Endothelial cell of umbilical vein (primary cell): ENCODE measurements around the gene NBEAL1. TPM values are rescaled to one million over a fixed set of nuclear protein-coding genes. Genes with fewer than 3 reads are reported as not detected.

Experiments used
- BruUV-seq: library from RNA; stranded (reverse); fragments of 400-500 nt; replicated peaks from 2 replicates; lab custom pipeline; 2021; lab: Mats Ljungman, UMichigan
- CTCF ChIA-PET: fragments of 300-600, 350-600 bp; sonication (Branson Sonifier 250); formaldehyde crosslinking; loops from one replicate; lab custom pipeline; 2021; ENCODE audit warnings: antibody characterized with exemption, inconsistent platforms; lab: Charles Lee
- POLR2A ChIA-PET: fragments of 300-600, 350-600 bp; sonication (Branson Sonifier 250); formaldehyde crosslinking; loops from one replicate; lab custom pipeline; 2021; ENCODE audit warnings: antibody characterized with exemption, inconsistent platforms; lab: Charles Lee
- DNase-seq: peaks from one replicate; pipeline ENCODE4 v3.0.0-alpha.2; 2011; ENCODE audit warnings: low read depth, low spot score
- FAIRE-seq: peaks from 2 replicates; lab custom pipeline; 2011; peaks lifted over from hg19 to GRCh38; lab: Jason Lieb, UNC
- H2AFZ ChIP-seq: 2 replicates; pipeline ENCODE4 v1.6.0; 2012; ENCODE audit warnings: low read depth, low read length, control low read depth, inconsistent platforms
- H3K27ac ChIP-seq: 2 replicates; pipeline ENCODE4 v1.5.1; 2011; ENCODE audit warnings: low read depth, mild to moderate bottlenecking, control low read depth, low read length, moderate library complexity; ENCODE audit not compliant: insufficient read depth
- H3K27me3 ChIP-seq, 2 experiments: 2 replicates each; pipeline versions ENCODE4 v1.6.0 to v1.6.1; 2011; ENCODE audit warnings: low read length in 2 of 2, mixed read lengths in 1 of 2; ENCODE audit not compliant: control insufficient read depth in 2 of 2, insufficient read depth in 2 of 2
- H3K36me3 ChIP-seq, 2 experiments: 2 replicates in 1 of 2; 3 replicates in 1 of 2; pipeline ENCODE4 v1.5.1; 2011; ENCODE audit warnings: low read length in 2 of 2, mild to moderate bottlenecking in 1 of 2, moderate library complexity in 1 of 2; ENCODE audit not compliant: control insufficient read depth in 2 of 2, insufficient read depth in 2 of 2; ENCODE audit errors: extremely low read depth in 1 of 2
- H3K4me1 ChIP-seq: 3 replicates; pipeline ENCODE4 v1.5.1; 2011; ENCODE audit warnings: mild to moderate bottlenecking, low read length; ENCODE audit not compliant: control insufficient read depth, insufficient read depth; ENCODE audit errors: extremely low read depth
- H3K4me2 ChIP-seq: 2 replicates; pipeline ENCODE4 v1.6.1; 2011; ENCODE audit warnings: low read length, control low read depth, mixed read lengths; ENCODE audit not compliant: insufficient read depth
- H3K4me3 ChIP-seq, 3 experiments: fragments of 200-600 bp in 1 of 3; sonication (generic), shearing (Covaris generic) in 1 of 3; replicated peaks in 1 of 3; 2 replicates each; pipeline ENCODE4 v1.5.1; 2011 to 2016; ENCODE audit warnings: control low read depth in 3 of 3, low read length in 3 of 3, mild to moderate bottlenecking in 2 of 3, inconsistent platforms in 1 of 3, low read depth in 1 of 3, moderate library complexity in 1 of 3; ENCODE audit not compliant: insufficient read depth in 1 of 3
- H3K79me2 ChIP-seq: 2 replicates; pipeline ENCODE4 v1.6.0; 2012; ENCODE audit warnings: low read length, inconsistent platforms; ENCODE audit not compliant: control insufficient read depth, insufficient read depth
- H3K9ac ChIP-seq: replicated peaks from 2 replicates; pipeline ENCODE3; 2011; ENCODE audit warnings: low read length, control low read depth; ENCODE audit not compliant: insufficient read depth; ENCODE audit errors: extremely low read depth
- H3K9me1 ChIP-seq: replicated peaks from 3 replicates; pipeline ENCODE4 v1.6.0; 2011; ENCODE audit warnings: mild to moderate bottlenecking, low read length; ENCODE audit not compliant: control insufficient read depth, insufficient read depth; ENCODE audit errors: extremely low read depth
- H3K9me3 ChIP-seq: replicated peaks from 2 replicates; pipeline ENCODE4 v1.5.1; 2012; ENCODE audit warnings: low read length, inconsistent platforms; ENCODE audit not compliant: control insufficient read depth, insufficient read depth
- H4K20me1 ChIP-seq: replicated peaks from 2 replicates; pipeline ENCODE3; 2011; ENCODE audit warnings: mild to moderate bottlenecking, low read length; ENCODE audit not compliant: control insufficient read depth, insufficient read depth; ENCODE audit errors: extremely low read depth
- CTCF ChIP-seq, 2 donors: IDR thresholded peaks; 1 replicate in 1 of 2; 2 replicates in 1 of 2; pipeline ENCODE4 v1.5.1; 2011; ENCODE audit warnings: low read length in 2 of 2, mild to moderate bottlenecking in 2 of 2, moderate library complexity in 2 of 2, control low read depth in 1 of 2, inconsistent platforms in 1 of 2, low read depth in 1 of 2; ENCODE audit not compliant: insufficient read depth in 1 of 2; ENCODE audit errors: extremely low read depth in 1 of 2
- EZH2 ChIP-seq: IDR thresholded peaks from 2 replicates; pipeline ENCODE4 v1.6.1; 2012; ENCODE audit warnings: borderline replicate concordance, low read depth, mild to moderate bottlenecking, moderate library complexity, low read length, inconsistent platforms; ENCODE audit not compliant: severe bottlenecking
- FOS ChIP-seq: IDR thresholded peaks from 2 replicates; pipeline ENCODE4 v1.6.1; 2011; ENCODE audit warnings: mild to moderate bottlenecking, low read length, moderate library complexity, borderline replicate concordance; ENCODE audit not compliant: insufficient read depth
- GATA2 ChIP-seq: IDR thresholded peaks from 2 replicates; pipeline ENCODE4 v1.7.0; 2011; ENCODE audit warnings: low read depth, mild to moderate bottlenecking, moderate library complexity, mixed read lengths, low read length; ENCODE audit not compliant: insufficient read length, insufficient read depth
- JUN ChIP-seq: IDR thresholded peaks from 2 replicates; pipeline ENCODE4 v1.6.1; 2011; ENCODE audit warnings: borderline replicate concordance, low read depth; ENCODE audit not compliant: insufficient read length, insufficient read depth
- MAX ChIP-seq: IDR thresholded peaks from 2 replicates; pipeline ENCODE4 v1.6.1; 2011; ENCODE audit not compliant: insufficient read depth, insufficient read length
- MYC ChIP-seq: IDR thresholded peaks from one replicate; pipeline ENCODE4 v1.6.1; 2011; ENCODE audit warnings: mild to moderate bottlenecking, low read depth, low read length
- POLR2A ChIP-seq: IDR thresholded peaks from 2 replicates; pipeline ENCODE4 v1.6.1; 2012; ENCODE audit warnings: low read depth, mild to moderate bottlenecking, control low read depth, low read length
- POLR2AphosphoS5 ChIP-seq: IDR thresholded peaks from 2 replicates; pipeline ENCODE4 v1.6.1; 2012; ENCODE audit warnings: low read depth, mild to moderate bottlenecking, control low read depth, low read length, moderate library complexity; ENCODE audit not compliant: insufficient read depth
- dilution Hi-C: fragments of 300-500 bp; cut with MboI; formaldehyde crosslinking; loops from one replicate; pipeline ENCODE4 v1.15.0; 2019; ENCODE audit warnings: low sequenced_read_pairs; ENCODE audit not compliant: extremely low pct_ligation_motif_present
- intact Hi-C: fragments of 100-400 bp; cut with micrococcal nuclease; formaldehyde crosslinking; loops from one replicate; pipeline ENCODE4 v1.10.0; 2022
- polyA plus RNA-seq, 4 experiments: library from polyadenylated mRNA; depleted of rRNA in 3 of 4; stranded (reverse) in 3 of 4; unstranded in 1 of 4; fragments of >200 nt; gene quantifications; 2 replicates each; pipeline versions ENCODE4 v1.2.1 to v1.2.3, GENCODE V29; 2011 to 2012; ENCODE audit warnings: missing spikeins in 1 of 4
- total RNA-seq: library from RNA; stranded (reverse); gene quantifications from 2 replicates; pipeline ENCODE4 v1.2.3, GENCODE V29; 2021

NBEAL1 gene
- total and polyA plus RNA-seq, 2 donors (not counting 3 experiments of a cell fraction or from before 2014, with no cell fraction given), result 2.1 to 23.3 TPM

- ChIA-PET POLR2A (no interaction called here), CTCF (interaction anchor here (1.4 kb wide), 2 partner anchors 28 to 30 kb away, joined by 4 to 5 read pairs; no protein-coding TSS in a partner anchor)
- Histone ChIP-seq H3K4me2 (no peak overlapping the region), H3K36me3 (no peaks in the 10 kb centered on the region), H3K9ac (no peak overlapping the region), H3K79me2 (peaks cover 8% of the 10 kb centered on the region), H3K9me3 (no peaks in the 10 kb centered on the region), H3K4me1 (peaks cover 17% of the 10 kb centered on the region), H3K27me3 (no peaks in the 10 kb centered on the region), H3K9me1 (no peaks in the 10 kb centered on the region), H2AFZ (no peak overlapping the region), H4K20me1 (no peaks in the 10 kb centered on the region), H3K4me3 (no peak overlapping the region), H3K27ac (no peak overlapping the region)
- BruUV-seq, result no TSS peak
- TF ChIP-seq POLR2A, result no peak
- TF ChIP-seq CTCF (IDR thresholded peaks at IDR 0.05; ENCODE audit: extremely low read depth in 1 of 2, insufficient read depth in 1 of 2, low read depth in 1 of 2, low read length in 2 of 2), result no peak
- no peak for TF ChIP-seq POLR2AphosphoS5
- no peak for TF ChIP-seq MAX
- TF ChIP-seq JUN, result no peak
- TF ChIP-seq GATA2, result no peak
- TF ChIP-seq EZH2, result no peak
- no peak for TF ChIP-seq MYC
- no peak for TF ChIP-seq FOS
- DNase-seq (no peak), FAIRE-seq (peak; percentile 18)
- intact Hi-C loops (no loop called here), dilution Hi-C loops (no loop called here)
Observed at GRCh38 chr2:203021991-203022390, 7.3 kb downstream of the NBEAL1 start.
